CD14-positive monocyte (primary cell): ENCODE data around the gene PLCH2. TPM values are rescaled to one million over a fixed set of nuclear protein-coding genes. Genes with fewer than 3 reads are reported as not detected.

Experiments
- DNase-seq, 3 donors: peaks; one replicate each; pipeline ENCODE4 v3.0.0-alpha.2; 2011 to 2022
- H2AFZ ChIP-seq: 2 replicates; pipeline ENCODE4 v1.6.0; 2012; ENCODE audit warnings: mild to moderate bottlenecking, low read depth, low read length, inconsistent platforms; ENCODE audit not compliant: insufficient read depth, poor library complexity, severe bottlenecking
- H3K27ac ChIP-seq, 2 donors: 1 replicate in 1 of 2; 2 replicates in 1 of 2; pipeline ENCODE4 v1.5.1; 2012 to 2013; ENCODE audit warnings: low read length in 2 of 2, control low read depth in 1 of 2, inconsistent platforms in 1 of 2, low read depth in 1 of 2, mild to moderate bottlenecking in 1 of 2
- H3K27me3 ChIP-seq, 2 donors: one replicate each; pipeline versions ENCODE4 v1.6.0 to v1.6.1; 2011 to 2013; ENCODE audit warnings: low read length in 2 of 2; ENCODE audit not compliant: control insufficient read depth in 2 of 2, insufficient read depth in 2 of 2
- H3K36me3 ChIP-seq, 2 donors: replicated peaks in 1 of 2; 1 replicate in 1 of 2; 2 replicates in 1 of 2; pipeline versions ENCODE4 v1.5.1 to v1.6.1; 2012 to 2013; ENCODE audit warnings: low read length in 2 of 2, control low read depth in 1 of 2, inconsistent platforms in 1 of 2, mild to moderate bottlenecking in 1 of 2; ENCODE audit not compliant: insufficient read depth in 2 of 2, control insufficient read depth in 1 of 2
- H3K4me1 ChIP-seq, 2 donors: 1 replicate in 1 of 2; 2 replicates in 1 of 2; pipeline versions ENCODE4 v1.5.1 to v1.6.1; 2012 to 2013; ENCODE audit warnings: low read length in 2 of 2, control low read depth in 1 of 2, inconsistent platforms in 1 of 2, mild to moderate bottlenecking in 1 of 2, moderate library complexity in 1 of 2; ENCODE audit not compliant: insufficient read depth in 2 of 2, control insufficient read depth in 1 of 2
- H3K4me2 ChIP-seq: replicated peaks from 2 replicates; pipeline ENCODE3; 2012; ENCODE audit warnings: low read length, moderate library complexity, mild to moderate bottlenecking; ENCODE audit not compliant: poor library complexity, severe bottlenecking; ENCODE audit errors: extremely low read depth
- H3K4me3 ChIP-seq, 3 experiments: fragments of 200-600 bp in 1 of 3; sonication (generic) in 1 of 3; replicated peaks in 1 of 3; 1 replicate in 2 of 3; 2 replicates in 1 of 3; pipeline ENCODE4 v1.5.1; 2011 to 2013; ENCODE audit warnings: low read length in 3 of 3, mild to moderate bottlenecking in 3 of 3, control low read depth in 2 of 3, low read depth in 2 of 3, inconsistent platforms in 1 of 3, moderate library complexity in 1 of 3
- H3K79me2 ChIP-seq: 2 replicates; pipeline ENCODE4 v1.6.0; 2012; ENCODE audit warnings: mild to moderate bottlenecking, control low read depth, inconsistent platforms, low read length, moderate library complexity; ENCODE audit not compliant: insufficient read depth
- H3K9ac ChIP-seq: 2 replicates; pipeline ENCODE4 v1.6.0; 2017; ENCODE audit warnings: low read length, mild to moderate bottlenecking; ENCODE audit not compliant: insufficient read depth, poor library complexity, severe bottlenecking
- H3K9me3 ChIP-seq, 2 donors: replicated peaks in 1 of 2; 1 replicate in 1 of 2; 2 replicates in 1 of 2; pipeline versions ENCODE4 v1.5.1 to v1.6.1; 2012 to 2013; ENCODE audit warnings: low read length in 2 of 2, control low read depth in 1 of 2; ENCODE audit not compliant: control insufficient read depth in 1 of 2, insufficient read depth in 1 of 2
- H4K20me1 ChIP-seq: 2 replicates; pipeline ENCODE4 v1.6.0; 2012; ENCODE audit warnings: mild to moderate bottlenecking, low read length, control low read depth, moderate library complexity; ENCODE audit not compliant: insufficient read depth
- H3K27ac Mint-ChIP-seq, 7 donors: one replicate each; pipeline ENCODE4 v1.8.0; 2020; ENCODE audit warnings: mild to moderate bottlenecking in 7 of 7, mixed read lengths in 7 of 7, moderate library complexity in 6 of 7, inconsistent platforms in 2 of 7
- H3K27me3 Mint-ChIP-seq, 3 donors: one replicate each; pipeline ENCODE4 v1.8.0; 2021 to 2022; ENCODE audit warnings: low read depth in 3 of 3, mild to moderate bottlenecking in 3 of 3, mixed read lengths in 3 of 3, moderate library complexity in 3 of 3, inconsistent platforms in 1 of 3
- H3K36me3 Mint-ChIP-seq, 2 donors: one replicate each; pipeline ENCODE4 v1.8.0; 2020; ENCODE audit warnings: mixed read lengths in 2 of 2, inconsistent platforms in 1 of 2, mild to moderate bottlenecking in 1 of 2
- H3K4me1 Mint-ChIP-seq: one replicate; pipeline ENCODE4 v1.8.0; 2020; ENCODE audit warnings: mild to moderate bottlenecking, mixed read lengths
- H3K4me3 Mint-ChIP-seq, 2 donors: one replicate each; pipeline ENCODE4 v1.8.0; 2020; ENCODE audit warnings: mild to moderate bottlenecking in 2 of 2, mixed read lengths in 2 of 2, moderate library complexity in 1 of 2
- H3K9me3 Mint-ChIP-seq, 7 donors: one replicate each; pipeline ENCODE4 v1.8.0; 2020 to 2022; ENCODE audit warnings: mixed read lengths in 7 of 7, mild to moderate bottlenecking in 6 of 7, moderate library complexity in 6 of 7, inconsistent platforms in 2 of 7
- CTCF ChIP-seq: fragments of 200-600 bp; IDR thresholded peaks from one replicate; pipeline ENCODE4 v1.8.0; 2022; ENCODE audit warnings: antibody characterized with exemption, mild to moderate bottlenecking
- WGBS: methylation state at CpG from one replicate; pipeline ENCODE4 v1.1.5; 2013; ENCODE audit warnings: missing lambda C conversion rate; ENCODE audit not compliant: insufficient coverage; 5-methylcytosine and 5-hydroxymethylcytosine counted together
- intact Hi-C, 2 donors: fragments of 100-400 bp; cut with micrococcal nuclease; formaldehyde crosslinking; loops; one replicate each; pipeline versions ENCODE4 v1.15.0 to v1.15.1; 2023
- polyA plus RNA-seq, 3 donors: library from polyadenylated mRNA; depleted of rRNA in 1 of 3; unstranded in 2 of 3; stranded (reverse) in 1 of 3; fragments of 300-500 nt in 2 of 3; fragments of >200 nt in 1 of 3; fragmentation: Illumina TruSeq in 2 of 3; gene quantifications; 1 replicate in 2 of 3; 2 replicates in 1 of 3; pipeline ENCODE4 v1.2.3, GENCODE V29; 2012 to 2021

Gene PLCH2
- polyA plus RNA-seq, 3 donors, result 1.2 TPM; not detected in 2

- intact Hi-C loops, result no loop called here
- peaks cover 0 to 22% of the 10 kb centered on the region in 2 donors for H3K27me3 ChIP-seq
- no peak overlapping the region for H3K9ac ChIP-seq
- H3K4me2 ChIP-seq, result no peak overlapping the region
- H3K4me1 ChIP-seq, result no peaks in the 10 kb centered on the region
- no peak for DNase-seq
- no peak overlapping the region for H2AFZ ChIP-seq
- no peaks in the 10 kb centered on the region for H3K9me3 ChIP-seq
- Mint-ChIP-seq H3K4me3 (no peak overlapping the region), H3K27ac (no peak overlapping the region), H3K4me1 (no peaks in the 10 kb centered on the region), H3K9me3 (no peaks in the 10 kb centered on the region), H3K36me3 (no peaks in the 10 kb centered on the region), H3K27me3 (peaks cover 17 to 33% (median 27%) of the 10 kb centered on the region in 3 donors)
- WGBS, result 83% methylated on average over 12 of the region's 23 CpGs
- no peak overlapping the region for H3K4me3 ChIP-seq
- no peaks in the 10 kb centered on the region for H4K20me1 ChIP-seq
- TF ChIP-seq CTCF, result no peak
- H3K79me2 ChIP-seq, result no peaks in the 10 kb centered on the region
- no peaks in the 10 kb centered on the region for H3K36me3 ChIP-seq
- H3K27ac ChIP-seq, result no peak overlapping the region
Observed at GRCh38 chr1:2447276-2448097, 28.6 kb upstream of the PLCH2 start.

- H3K79me2 ChIP-seq, result no peaks in the 10 kb centered on the region
- 60% methylated on average over 18 of the region's 18 CpGs for WGBS
- no peak overlapping the region for H2AFZ ChIP-seq
- H3K4me1 ChIP-seq, result no peaks in the 10 kb centered on the region
- DNase-seq, result no peak
- Mint-ChIP-seq H3K9me3 (no peaks in the 10 kb centered on the region), H3K4me1 (no peaks in the 10 kb centered on the region), H3K27ac (no peak overlapping the region), H3K36me3 (no peaks in the 10 kb centered on the region), H3K27me3 (peaks cover 11 to 28% (median 21%) of the 10 kb centered on the region in 3 donors), H3K4me3 (no peak overlapping the region)
- H3K4me3 ChIP-seq, result no peak overlapping the region
- no peaks in the 10 kb centered on the region for H3K36me3 ChIP-seq
- no peak overlapping the region for H3K9ac ChIP-seq
- intact Hi-C loops, result no loop called here
- no peak for TF ChIP-seq CTCF
- no peaks in the 10 kb centered on the region for H4K20me1 ChIP-seq
- H3K27ac ChIP-seq, result no peak overlapping the region
- no peaks in the 10 kb centered on the region for H3K9me3 ChIP-seq
- H3K27me3 ChIP-seq, result peaks cover 0 to 17% of the 10 kb centered on the region in 2 donors
- no peak overlapping the region for H3K4me2 ChIP-seq
Observed at GRCh38 chr1:2448098-2448445, 28.0 kb upstream of the PLCH2 start.
